Suprapubic skin (tissue), 4 donors: ENCODE results near the gene CIAO2B. TPM values are rescaled to one million over a fixed set of nuclear protein-coding genes. Genes with fewer than 3 reads are reported as not detected.

Source experiments
- DNase-seq, 2 donors: peaks; one replicate each; pipeline ENCODE4 v3.0.0-alpha.2; 2019; ENCODE audit warnings: low spot score in 2 of 2
- H3K27ac ChIP-seq: fragments of 200-600 bp; sonication (generic); one replicate; pipeline ENCODE4 v1.5.1; 2019
- H3K27me3 ChIP-seq: fragments of 200-600 bp; sonication (generic); one replicate; pipeline ENCODE4 v1.5.1; 2019
- H3K36me3 ChIP-seq: fragments of 200-600 bp; sonication (generic); one replicate; pipeline ENCODE4 v1.5.1; 2019
- H3K4me1 ChIP-seq: fragments of 200-600 bp; sonication (generic); one replicate; pipeline ENCODE4 v1.5.1; 2019
- H3K4me3 ChIP-seq: fragments of 200-600 bp; sonication (generic); one replicate; pipeline ENCODE4 v1.5.1; 2019; ENCODE audit warnings: mild to moderate bottlenecking
- H3K9me3 ChIP-seq: fragments of 200-600 bp; sonication (generic); one replicate; pipeline ENCODE4 v1.5.1; 2019
- EP300 ChIP-seq: sonication (generic); formaldehyde crosslinking; IDR thresholded peaks from one replicate; pipeline ENCODE4 v1.6.1; 2017; ENCODE audit warnings: antibody characterized with exemption
- POLR2A ChIP-seq, 2 donors: fragments of 450-650 bp; IDR thresholded peaks; one replicate each; pipeline ENCODE4 v1.6.1; 2017; ENCODE audit warnings: antibody characterized with exemption in 2 of 2, mild to moderate bottlenecking in 2 of 2, moderate library complexity in 2 of 2
- POLR2AphosphoS5 ChIP-seq, 3 donors: sonication (generic); formaldehyde crosslinking; IDR thresholded peaks; one replicate each; pipeline ENCODE4 v1.6.1; 2017; ENCODE audit warnings: antibody characterized with exemption in 3 of 3
- WGBS: methylation state at CpG from one replicate; pipeline ENCODE4 v1.1.5; 2018; 5-methylcytosine and 5-hydroxymethylcytosine counted together
- total RNA-seq, 4 donors: library from RNA; depleted of rRNA; stranded (reverse); fragments of >200 nt; gene quantifications; one replicate each; pipeline ENCODE4 v1.1.0, GENCODE V29; 2016
- TF ChIP-seq, protein P1 (sequence below), 2 donors: fragments of 200-600 bp in 1 of 2; fragments of 450-650 bp in 1 of 2; sonication (generic) in 1 of 2; IDR thresholded peaks; one replicate each; pipeline ENCODE4 v1.5.1; 2016 to 2019; ENCODE audit warnings: antibody characterized with exemption in 2 of 2, mild to moderate bottlenecking in 1 of 2, moderate library complexity in 1 of 2

The CIAO2B gene
- total RNA-seq, 4 donors from 2014 or later, result 34.4 to 69.0 (median 45.0) TPM

DNA sequence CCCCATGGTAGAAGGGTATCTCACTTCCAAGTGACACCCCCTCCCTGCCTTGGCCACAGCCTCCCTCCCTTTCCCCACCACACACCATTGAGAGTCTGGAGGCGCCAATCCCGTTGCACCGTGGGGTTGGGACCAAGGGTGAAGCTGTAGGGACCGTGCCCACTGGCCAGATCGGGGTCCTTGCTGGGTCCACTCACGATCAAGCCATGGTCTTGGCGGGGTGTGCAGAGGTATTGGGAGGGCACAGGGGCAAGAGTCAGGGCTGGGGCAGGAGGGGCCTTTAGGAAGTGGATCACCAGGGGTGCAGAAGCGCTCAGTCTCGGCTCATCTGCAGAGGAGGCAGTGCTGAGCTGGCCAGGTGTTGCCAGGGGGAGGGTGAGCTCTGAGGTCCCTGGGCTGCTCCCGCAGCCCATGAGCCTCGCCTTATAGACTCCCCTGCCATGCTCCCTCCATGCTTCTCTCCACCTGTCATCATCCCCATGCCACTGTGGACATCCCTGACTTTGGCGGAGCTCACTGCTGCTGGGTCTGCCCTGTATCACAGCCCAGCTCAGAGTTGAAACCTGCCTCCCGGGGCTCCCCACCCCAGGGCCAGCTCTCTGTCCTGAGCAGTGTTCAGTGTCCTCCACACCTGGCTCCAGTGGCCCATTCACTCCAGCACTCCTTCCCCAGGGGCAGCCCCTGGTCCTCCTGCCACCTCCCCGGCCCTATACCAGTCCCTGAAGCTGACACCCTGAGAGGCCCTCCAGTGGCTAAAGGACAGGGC lies 23.8 kb downstream of the CIAO2B start:
- no peak for DNase-seq
- Histone ChIP-seq H3K27me3 (no peaks in the 10 kb centered on the region), H3K4me1 (peaks cover 7% of the 10 kb centered on the region), H3K27ac (no peak overlapping the region), H3K9me3 (no peaks in the 10 kb centered on the region), H3K4me3 (no peak overlapping the region), H3K36me3 (no peaks in the 10 kb centered on the region)
- 83% methylated on average over 12 of the region's 14 CpGs for WGBS
- TF ChIP-seq POLR2A (IDR thresholded peaks at IDR 0.05) (no peak), EP300 (no peak), POLR2AphosphoS5 (IDR thresholded peaks at IDR 0.05) (no peak)
- TF ChIP-seq, protein P1, sequence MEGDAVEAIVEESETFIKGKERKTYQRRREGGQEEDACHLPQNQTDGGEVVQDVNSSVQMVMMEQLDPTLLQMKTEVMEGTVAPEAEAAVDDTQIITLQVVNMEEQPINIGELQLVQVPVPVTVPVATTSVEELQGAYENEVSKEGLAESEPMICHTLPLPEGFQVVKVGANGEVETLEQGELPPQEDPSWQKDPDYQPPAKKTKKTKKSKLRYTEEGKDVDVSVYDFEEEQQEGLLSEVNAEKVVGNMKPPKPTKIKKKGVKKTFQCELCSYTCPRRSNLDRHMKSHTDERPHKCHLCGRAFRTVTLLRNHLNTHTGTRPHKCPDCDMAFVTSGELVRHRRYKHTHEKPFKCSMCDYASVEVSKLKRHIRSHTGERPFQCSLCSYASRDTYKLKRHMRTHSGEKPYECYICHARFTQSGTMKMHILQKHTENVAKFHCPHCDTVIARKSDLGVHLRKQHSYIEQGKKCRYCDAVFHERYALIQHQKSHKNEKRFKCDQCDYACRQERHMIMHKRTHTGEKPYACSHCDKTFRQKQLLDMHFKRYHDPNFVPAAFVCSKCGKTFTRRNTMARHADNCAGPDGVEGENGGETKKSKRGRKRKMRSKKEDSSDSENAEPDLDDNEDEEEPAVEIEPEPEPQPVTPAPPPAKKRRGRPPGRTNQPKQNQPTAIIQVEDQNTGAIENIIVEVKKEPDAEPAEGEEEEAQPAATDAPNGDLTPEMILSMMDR (IDR thresholded peaks at IDR 0.05), result no peak

DNA sequence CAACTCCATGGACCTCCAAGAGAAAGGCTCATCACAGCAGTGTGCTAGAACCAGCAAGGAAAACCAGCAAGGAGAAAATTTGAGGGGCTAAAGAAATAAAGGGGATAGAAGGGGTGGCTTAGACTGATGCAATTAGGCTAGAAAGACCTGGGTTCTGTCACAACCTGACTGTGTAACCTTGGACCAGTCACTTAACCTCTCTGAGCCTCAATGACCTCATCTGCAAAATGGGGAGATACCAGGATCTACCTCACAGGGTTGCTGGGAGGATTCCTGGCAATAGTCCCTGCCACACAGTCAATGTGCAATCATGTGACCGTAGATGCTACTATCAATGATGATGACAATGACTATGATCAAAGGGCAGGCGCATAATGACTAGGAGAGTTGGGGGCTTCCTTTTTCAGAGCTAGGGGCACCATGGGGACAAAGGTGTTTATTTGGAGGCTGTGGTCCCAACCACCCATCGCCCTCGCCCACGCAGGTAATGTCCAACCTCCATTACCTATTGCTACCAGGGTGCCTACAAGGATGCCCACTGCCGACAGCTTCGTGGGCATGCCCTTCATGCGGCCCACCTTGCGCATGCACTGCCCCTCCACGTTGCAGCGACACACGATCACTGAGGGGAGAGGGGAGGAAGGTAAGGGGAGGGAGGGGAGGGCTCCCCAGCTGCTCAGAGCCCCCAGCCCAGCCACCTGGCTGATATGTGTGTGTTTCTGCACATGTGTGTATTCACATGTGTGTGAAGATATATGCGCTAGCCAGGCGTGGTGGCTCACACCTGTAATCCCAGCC lies 25.2 kb downstream of the CIAO2B start:
- no peak overlapping the region for H3K4me3 ChIP-seq
- H3K9me3 ChIP-seq, result no peaks in the 10 kb centered on the region
- H3K27me3 ChIP-seq, result no peaks in the 10 kb centered on the region
- no peak for DNase-seq
- no peak overlapping the region for H3K27ac ChIP-seq
- 89% methylated on average over 11 of the region's 14 CpGs for WGBS
- TF ChIP-seq, protein P1 (IDR thresholded peaks at IDR 0.05), result no peak
- TF ChIP-seq EP300, result no peak
- TF ChIP-seq POLR2A (IDR thresholded peaks at IDR 0.05), result no peak
- no peak for TF ChIP-seq POLR2AphosphoS5 (IDR thresholded peaks at IDR 0.05)
- no peaks in the 10 kb centered on the region for H3K36me3 ChIP-seq
- H3K4me1 ChIP-seq, result peaks cover 9% of the 10 kb centered on the region

DNA sequence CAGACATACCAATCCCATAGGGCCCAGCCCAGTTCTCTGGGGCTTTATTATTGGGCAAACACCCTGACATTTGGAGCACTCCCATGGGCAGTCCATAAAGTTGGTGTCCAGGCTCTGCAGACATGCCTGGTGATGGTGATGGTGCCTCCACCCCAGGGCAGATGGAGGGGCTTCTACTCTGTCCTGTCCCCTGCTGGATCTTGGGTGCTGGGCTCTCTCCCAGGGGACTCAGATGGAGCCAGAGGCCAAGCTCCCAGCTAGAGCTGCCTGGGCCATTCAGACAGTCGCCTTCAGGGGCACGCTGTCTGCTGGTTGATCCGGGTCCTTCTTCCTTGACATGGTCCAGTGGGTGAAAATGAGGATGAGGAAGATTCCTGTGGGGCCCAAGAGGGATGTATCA lies 26.1 kb downstream of the CIAO2B start:
- Histone ChIP-seq H3K9me3 (no peaks in the 10 kb centered on the region), H3K4me1 (peaks cover 9% of the 10 kb centered on the region), H3K27me3 (no peaks in the 10 kb centered on the region), H3K36me3 (no peaks in the 10 kb centered on the region), H3K27ac (no peak overlapping the region), H3K4me3 (no peak overlapping the region)
- no peak for DNase-seq
- TF ChIP-seq EP300 (no peak), POLR2A (IDR thresholded peaks at IDR 0.05) (no peak), POLR2AphosphoS5 (IDR thresholded peaks at IDR 0.05) (no peak)
- TF ChIP-seq, protein P1 (IDR thresholded peaks at IDR 0.05), result no peak
- WGBS, result 100% methylated on average over 2 of the region's 3 CpGs

DNA sequence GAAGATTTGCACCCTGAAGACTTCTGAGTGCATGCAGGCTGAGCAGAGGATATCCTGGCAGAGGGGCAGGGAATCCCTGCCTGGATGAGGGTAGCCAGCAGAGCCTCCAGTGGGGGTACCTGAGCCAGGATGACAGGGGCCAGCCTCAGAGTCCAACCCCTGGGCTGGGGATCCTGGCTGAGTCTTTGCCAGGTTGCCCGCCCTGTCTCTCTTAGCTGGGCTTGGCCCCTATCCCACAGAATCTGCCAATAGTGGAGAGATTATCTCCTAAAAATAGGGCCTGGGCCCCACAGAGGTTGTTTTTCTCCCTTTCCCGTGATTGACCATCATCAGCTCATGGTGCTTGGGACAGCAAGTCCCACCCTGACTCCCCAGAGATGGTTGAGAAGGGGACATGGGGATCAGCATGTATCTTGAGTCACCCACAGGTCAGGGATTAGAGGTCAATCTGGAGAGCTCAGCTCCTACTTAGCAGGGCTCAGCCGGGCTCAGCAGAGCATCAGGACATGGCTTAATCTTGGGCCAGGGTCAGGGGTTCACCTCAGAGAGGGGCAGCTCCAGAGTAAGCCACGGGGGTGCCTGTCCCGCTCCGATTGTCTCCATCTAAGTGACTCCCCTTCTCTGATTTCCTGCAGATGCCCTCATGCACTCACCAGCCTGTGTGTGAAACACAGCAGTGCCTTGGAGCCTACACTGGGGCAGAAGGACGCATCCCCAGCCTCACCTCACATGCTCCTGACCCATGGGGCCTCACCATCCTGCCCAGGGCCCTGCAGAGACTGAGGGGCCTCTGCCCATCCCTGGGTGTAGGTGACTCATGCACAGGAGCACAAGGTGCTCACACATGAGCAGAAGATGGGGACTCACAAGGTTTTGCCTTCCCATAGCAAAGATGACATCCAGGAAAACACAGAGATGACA lies 27.0 kb downstream of the CIAO2B start:
- H3K27ac ChIP-seq, result peak overlapping the region; percentile 14
- H3K9me3 ChIP-seq, result no peaks in the 10 kb centered on the region
- TF ChIP-seq EP300 (no peak), POLR2AphosphoS5 (IDR thresholded peaks at IDR 0.05) (no peak), POLR2A (IDR thresholded peaks at IDR 0.05) (no peak)
- TF ChIP-seq, protein P1 (IDR thresholded peaks at IDR 0.05), result no peak
- DNase-seq, result no peak
- peaks cover 9% of the 10 kb centered on the region for H3K4me1 ChIP-seq
- H3K27me3 ChIP-seq, result no peaks in the 10 kb centered on the region
- H3K4me3 ChIP-seq, result no peak overlapping the region
- WGBS, result 70% methylated on average over 6 of the region's 7 CpGs
- no peaks in the 10 kb centered on the region for H3K36me3 ChIP-seq
